Transverse colon (tissue), 3 donors: Measurements from ENCODE around the gene NSUN3.

Source experiments
- CTCF ChIP-seq, 5 experiments: fragments of 200-600 bp in 3 of 5; fragments of 450-650 bp in 2 of 5; sonication (generic) in 3 of 5; IDR thresholded peaks; 1 replicate in 2 of 5; 2 replicates in 3 of 5; pipeline ENCODE4 v1.5.1; 2016 to 2017; ENCODE audit warnings: antibody characterized with exemption in 5 of 5, inconsistent platforms in 3 of 5, mild to moderate bottlenecking in 2 of 5, moderate library complexity in 1 of 5
- EP300 ChIP-seq: sonication (generic); formaldehyde crosslinking; IDR thresholded peaks from one replicate; pipeline ENCODE4 v1.6.1; 2017; ENCODE audit warnings: antibody characterized with exemption, low read depth
- POLR2A ChIP-seq: fragments of 450-650 bp; IDR thresholded peaks from one replicate; pipeline ENCODE4 v1.6.1; 2016; ENCODE audit warnings: antibody characterized with exemption, mild to moderate bottlenecking, moderate library complexity

- no peak for TF ChIP-seq EP300
- no peak for TF ChIP-seq CTCF (IDR thresholded peaks at IDR 0.05)
- TF ChIP-seq POLR2A = no peak
Observed at GRCh38 chr3:94082391-94082937, 19.6 kb downstream of the NSUN3 start.
